Fibroblast of lung (primary cell): ENCODE results near the gene WDCP. TPM values are rescaled to one million over a fixed set of nuclear protein-coding genes. Genes with fewer than 3 reads are reported as not detected.
"Not testable (repeated sequence)": the region's sequence is repeated elsewhere in the genome, so short reads cannot be mapped to it uniquely, and the experiment has no call there.

ENCODE experiments used
- DNase-seq, 2 donors: peaks; one replicate each; pipeline versions ENCODE4 v3.0.0 to v3.0.0-alpha.2; 2010; ENCODE audit warnings: low read depth in 2 of 2
- H2AFZ ChIP-seq: 2 replicates; pipeline ENCODE4 v1.5.1; 2012; ENCODE audit warnings: low read length, control low read depth, inconsistent platforms
- H3K27ac ChIP-seq: 2 replicates; pipeline ENCODE4 v1.5.1; 2011; ENCODE audit warnings: low read length, control low read depth; ENCODE audit not compliant: insufficient read depth
- H3K27me3 ChIP-seq: 2 replicates; pipeline ENCODE4 v1.5.1; 2011; ENCODE audit warnings: mild to moderate bottlenecking, low read length; ENCODE audit not compliant: control insufficient read depth, insufficient read depth
- H3K36me3 ChIP-seq: 2 replicates; pipeline ENCODE4 v1.5.1; 2011; ENCODE audit warnings: low read length; ENCODE audit not compliant: control insufficient read depth, insufficient read depth
- H3K4me1 ChIP-seq: 2 replicates; pipeline ENCODE4 v1.5.1; 2011; ENCODE audit warnings: low read length; ENCODE audit not compliant: control insufficient read depth, insufficient read depth; ENCODE audit errors: extremely low read depth
- H3K4me2 ChIP-seq: 2 replicates; pipeline ENCODE4 v1.5.1; 2011; ENCODE audit warnings: low read length, control low read depth; ENCODE audit not compliant: insufficient read depth; ENCODE audit errors: extremely low read depth
- H3K4me3 ChIP-seq, 4 experiments: fragments of 200-600 bp in 1 of 4; sonication (generic) in 1 of 4; replicated peaks in 1 of 4; 2 replicates each; pipeline ENCODE4 v1.5.1; 2011 to 2016; ENCODE audit warnings: low read length in 4 of 4, low read depth in 3 of 4, mild to moderate bottlenecking in 3 of 4, control low read depth in 2 of 4, inconsistent platforms in 1 of 4, mixed read lengths in 1 of 4; ENCODE audit not compliant: insufficient read depth in 1 of 4; ENCODE audit errors: control extremely low read depth in 1 of 4
- H3K79me2 ChIP-seq: 2 replicates; pipeline ENCODE4 v1.5.1; 2012; ENCODE audit warnings: mild to moderate bottlenecking, low read length, inconsistent platforms; ENCODE audit not compliant: control insufficient read depth, insufficient read depth
- H3K9ac ChIP-seq: 2 replicates; pipeline ENCODE4 v1.5.1; 2011; ENCODE audit warnings: mild to moderate bottlenecking, low read length, control low read depth; ENCODE audit not compliant: insufficient read depth
- H3K9me3 ChIP-seq: 2 replicates; pipeline ENCODE4 v1.5.1; 2012; ENCODE audit warnings: low read depth, low read length; ENCODE audit not compliant: control insufficient read depth, insufficient read depth
- H4K20me1 ChIP-seq: 2 replicates; pipeline ENCODE4 v1.5.1; 2011; ENCODE audit warnings: low read length; ENCODE audit not compliant: control insufficient read depth, insufficient read depth; ENCODE audit errors: extremely low read depth
- CTCF ChIP-seq, 2 donors: IDR thresholded peaks in 1 of 2; conservative IDR thresholded peaks in 1 of 2; 1 replicate in 1 of 2; 2 replicates in 1 of 2; pipeline ENCODE4 v1.5.1; 2011 to 2012; ENCODE audit warnings: low read length in 2 of 2, control low read depth in 1 of 2, inconsistent platforms in 1 of 2, low read depth in 1 of 2, mild to moderate bottlenecking in 1 of 2
- EZH2 ChIP-seq: IDR thresholded peaks from 2 replicates; pipeline ENCODE4 v1.5.1; 2012; ENCODE audit warnings: low read length, control low read depth, mild to moderate bottlenecking; ENCODE audit errors: missing control alignments
- polyA minus RNA-seq: library from RNA; depleted of rRNA, polyadenylated mRNA; stranded (reverse); fragments of >200 nt; gene quantifications from 2 replicates; pipeline ENCODE4 v1.2.3, GENCODE V29; 2011; ENCODE audit warnings: low replicate concordance
- polyA plus RNA-seq, 2 donors: library from polyadenylated mRNA; depleted of rRNA in 1 of 2; stranded (reverse) in 1 of 2; unstranded in 1 of 2; fragments of >200 nt; gene quantifications; 2 replicates each; pipeline ENCODE4 v1.2.1, GENCODE V29; 2011 to 2012; ENCODE audit warnings: missing spikeins in 1 of 2
- total RNA-seq: library from RNA; depleted of rRNA; stranded (reverse); fragments of >200 nt; gene quantifications from 2 replicates; pipeline ENCODE4 v1.2.1, GENCODE V29; 2014

WDCP gene
- total RNA-seq, result 9.5 and 10.4 TPM in 2 replicates
- 10.2 and 11.0 TPM in 2 replicates for polyA plus RNA-seq
- polyA plus RNA-seq (2012), result 4.0 and 6.4 TPM in 2 replicates
- polyA minus RNA-seq, result 11.1 and 36.8 TPM in 2 replicates

- Histone ChIP-seq H3K27ac (no peak within 1 kb of the TSS), H3K36me3 (no peaks in the 10 kb centered on the region), H3K27me3 (no peaks in the 10 kb centered on the region), H4K20me1 (no peaks in the 10 kb centered on the region), H3K4me1 (peaks cover 2% of the 10 kb centered on the region), H3K79me2 (peaks cover 10% of the 10 kb centered on the region), H2AFZ (peak within 1 kb of the TSS; percentile 85), H3K4me2 (peak within 1 kb of the TSS; percentile 85), H3K4me3 (peak within 1 kb of the TSS; percentile 78 to 97 (median 83)), H3K9me3 (no peaks in the 10 kb centered on the region), H3K9ac (peak within 1 kb of the TSS; percentile 50)
- no peak for TF ChIP-seq CTCF (conservative IDR thresholded peaks at IDR 0.05 in 1 of 2, IDR thresholded peaks at IDR 0.05 in 1 of 2; ENCODE audit: low read depth in 1 of 2, low read length in 2 of 2)
- no peak for TF ChIP-seq EZH2
- DNase-seq, result peak; percentile 98 to 100
Measured at GRCh38 chr2:24046930-24047702, at the start of gene WDCP. Gene WDCP, minus strand, starts transcription at chr2:24047391. Its CDS starts 7,897 bp downstream, at chr2:24039494.

GRCh38 chr2:24095171-24095677 is 48.0 kb upstream of the WDCP start:
- H3K4me1 ChIP-seq, H3K9me3 ChIP-seq, H3K4me3 ChIP-seq, H2AFZ ChIP-seq, H4K20me1 ChIP-seq, H3K36me3 ChIP-seq, DNase-seq, H3K4me2 ChIP-seq, H3K27me3 ChIP-seq, H3K79me2 ChIP-seq, H3K9ac ChIP-seq, H3K27ac ChIP-seq: not testable (repeated sequence)

GRCh38 chr2:24093270-24093669 is 46.1 kb upstream of the WDCP start:
- not testable (repeated sequence) for H3K27ac ChIP-seq, H3K79me2 ChIP-seq, H3K9me3 ChIP-seq, H4K20me1 ChIP-seq, H3K27me3 ChIP-seq, H3K4me3 ChIP-seq, DNase-seq, H3K9ac ChIP-seq, H3K36me3 ChIP-seq, H3K4me2 ChIP-seq, H2AFZ ChIP-seq, H3K4me1 ChIP-seq

GRCh38 chr2:24088821-24089359 is 41.7 kb upstream of the WDCP start:
- Histone ChIP-seq H3K27ac (no peak overlapping the region), H3K27me3 (no peaks in the 10 kb centered on the region), H3K4me2 (no peak overlapping the region), H3K4me1 (peaks cover 5% of the 10 kb centered on the region), H3K4me3 (no peak overlapping the region), H3K36me3 (no peaks in the 10 kb centered on the region), H4K20me1 (no peaks in the 10 kb centered on the region), H3K9ac (no peak overlapping the region), H3K9me3 (no peaks in the 10 kb centered on the region), H2AFZ (no peak overlapping the region), H3K79me2 (no peaks in the 10 kb centered on the region)
- DNase-seq, result no peak
- no peak for TF ChIP-seq CTCF (conservative IDR thresholded peaks at IDR 0.05 in 1 of 2, IDR thresholded peaks at IDR 0.05 in 1 of 2; ENCODE audit: low read depth in 1 of 2, low read length in 2 of 2)
- TF ChIP-seq EZH2, result no peak
